Left ventricle myocardium superior (tissue), 1 donor: ENCODE measurements around the gene MNX1. TPM values are rescaled to one million over a fixed set of nuclear protein-coding genes. Genes with fewer than 3 reads are reported as not detected.

Experiments used
- total RNA-seq: library from RNA; stranded (reverse); fragmentation: NEBNext Ultra II Directional; extraction: Animal tissue kit (Norgen Biotek cat#: 25700); gene quantifications from one replicate; pipeline ENCODE4 v1.2.1, GENCODE V29; 2021
- donor health status: DM: no; HTN: yes; CAD: no; lungs with severe emphysema.

The MNX1 gene
- total RNA-seq, 1 donor from 2014 or later = not detected

Other genes starting within 250 kb of the MNX1 start
- gene LMBR1, start 117.5 kb downstream of the MNX1 start, total RNA-seq = 44.5 TPM
- 7.8 TPM for gene NOM1, start 61.0 kb downstream of the MNX1 start, total RNA-seq
- gene UBE3C, start 128.3 kb upstream of the MNX1 start, total RNA-seq = 52.1 TPM